HG03378 (cell line): ENCODE data around the gene CEP295NL.
"Not testable (repeated sequence)": the region's sequence is repeated elsewhere in the genome, so short reads cannot be mapped to it uniquely, and the experiment has no call there.

Source experiments
- ATAC-seq: cut with Tn5 transposase; IDR thresholded peaks from one replicate; pipeline ENCODE4 v1.9.1; 2021; ENCODE audit warnings: mild to moderate bottlenecking, moderate library complexity; ENCODE audit not compliant: unreplicated experiment

Gene CEP295NL, protein sequence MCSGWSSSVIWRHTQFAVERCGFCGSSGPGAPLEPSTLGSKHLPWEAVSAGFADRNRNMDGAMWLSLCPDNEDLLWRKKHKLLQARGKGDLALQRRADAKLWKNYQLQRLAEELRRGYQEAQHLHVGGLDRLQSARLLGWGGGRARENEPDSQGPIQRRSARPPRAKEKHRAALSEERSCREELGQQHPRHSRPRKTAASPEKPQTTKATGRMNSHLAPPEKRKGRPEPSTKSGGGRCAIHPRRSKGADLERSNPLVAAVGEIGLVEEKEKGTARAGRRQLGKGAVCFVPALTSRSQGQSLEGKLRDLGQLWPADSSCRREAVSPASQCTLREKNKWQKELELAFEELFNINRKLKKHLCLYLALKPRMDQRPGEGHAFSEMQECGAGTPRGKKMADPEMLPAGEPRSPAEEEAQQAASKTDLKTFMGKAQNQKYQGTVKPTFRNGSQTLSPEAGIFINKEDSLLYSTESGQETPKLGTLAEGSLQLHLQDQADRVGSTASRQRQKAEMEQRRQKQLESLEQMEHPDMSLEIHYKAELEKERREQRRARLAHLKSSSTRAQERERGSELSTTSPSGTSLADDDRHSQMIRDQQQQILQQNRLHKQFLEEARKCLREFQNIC

DNA sequence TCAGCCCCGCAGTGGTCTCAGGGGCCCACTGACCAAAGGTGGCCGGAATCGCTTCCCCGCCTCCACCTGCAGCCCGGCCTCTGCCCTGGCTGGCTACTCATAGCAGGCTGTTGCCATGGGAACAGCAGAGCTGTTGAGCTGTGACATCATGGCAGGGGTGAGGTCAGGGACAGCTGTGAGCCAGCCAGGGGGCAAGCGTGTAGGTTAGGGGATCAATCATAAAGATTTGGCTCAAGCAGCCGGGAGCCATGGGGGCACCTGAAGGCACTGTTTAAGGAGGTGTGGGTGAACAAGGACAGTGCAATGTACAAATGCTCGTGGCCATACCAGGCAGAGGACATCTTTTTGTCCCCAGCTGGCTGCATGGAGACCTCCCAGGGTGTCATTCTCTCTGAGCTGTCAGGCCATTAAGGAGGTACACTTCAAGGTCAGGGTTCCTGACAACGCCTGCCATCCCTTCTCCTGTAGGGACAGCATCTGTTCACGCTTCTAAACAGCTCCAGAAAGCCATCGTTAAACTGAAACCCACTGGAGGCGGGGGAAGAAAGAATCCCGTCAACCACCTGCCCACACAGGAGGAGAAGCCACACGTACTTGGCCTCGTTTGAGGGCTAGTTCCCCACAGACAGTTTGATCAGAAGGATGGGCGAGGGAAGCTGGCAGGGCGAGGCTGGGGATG lies at the start of gene CEP295NL:
TSS of gene CEP295NL (minus strand) at position 101 of the 679 bp plus-strand sequence. CDS start 1,373 bp downstream, outside the sequence.
- no peak for ATAC-seq

DNA sequence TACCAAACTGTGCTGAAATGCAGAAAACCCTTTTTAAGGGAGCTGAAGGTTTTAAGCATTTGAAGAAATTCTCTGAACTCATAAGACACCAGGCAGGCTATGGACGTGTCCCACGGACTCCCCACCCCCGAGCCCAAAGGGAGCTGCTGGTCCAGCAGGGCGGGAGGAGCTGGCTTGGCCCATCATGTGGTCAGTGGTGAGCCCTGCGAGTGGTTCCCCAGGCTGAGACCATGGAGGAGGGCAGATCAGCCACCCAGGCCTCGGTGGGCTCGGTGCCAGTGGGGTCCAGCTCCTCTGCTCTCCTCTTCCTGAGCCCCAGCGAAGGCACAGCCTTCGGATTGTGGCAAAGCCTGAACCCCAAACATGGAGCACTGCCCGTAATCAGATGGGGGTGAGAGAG lies 49.7 kb upstream of the CEP295NL start:
- ATAC-seq, result no peak

DNA sequence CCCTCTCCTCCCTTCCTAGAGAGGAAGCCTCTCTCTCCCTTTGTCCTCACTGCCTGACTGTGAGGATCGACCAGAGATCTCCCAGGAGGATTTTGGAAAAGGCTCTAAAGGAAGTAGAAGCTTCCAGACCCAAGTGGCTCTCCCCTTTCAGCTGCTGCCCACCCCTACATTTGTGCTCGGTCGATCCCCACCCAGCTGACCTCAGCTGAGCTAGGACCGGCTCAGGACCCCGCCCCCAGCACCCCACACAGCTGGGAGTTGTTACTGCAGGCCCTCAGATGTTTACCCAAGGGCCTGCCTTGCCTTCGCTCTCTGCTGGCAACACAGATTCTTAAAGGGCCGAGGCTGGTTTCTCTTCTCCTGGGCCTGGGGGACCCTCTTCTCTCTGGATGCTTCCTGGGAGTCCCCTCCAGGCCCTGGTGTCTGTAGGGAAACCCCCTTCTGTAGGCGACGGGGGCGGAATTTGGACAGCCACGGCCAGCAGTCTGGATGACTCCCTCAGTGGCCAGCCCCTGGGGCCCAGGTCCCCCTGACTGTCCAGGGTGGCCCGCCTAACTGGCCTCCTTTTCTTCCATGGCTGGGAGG lies 49.1 kb upstream of the CEP295NL start:
- ATAC-seq, result no peak

DNA sequence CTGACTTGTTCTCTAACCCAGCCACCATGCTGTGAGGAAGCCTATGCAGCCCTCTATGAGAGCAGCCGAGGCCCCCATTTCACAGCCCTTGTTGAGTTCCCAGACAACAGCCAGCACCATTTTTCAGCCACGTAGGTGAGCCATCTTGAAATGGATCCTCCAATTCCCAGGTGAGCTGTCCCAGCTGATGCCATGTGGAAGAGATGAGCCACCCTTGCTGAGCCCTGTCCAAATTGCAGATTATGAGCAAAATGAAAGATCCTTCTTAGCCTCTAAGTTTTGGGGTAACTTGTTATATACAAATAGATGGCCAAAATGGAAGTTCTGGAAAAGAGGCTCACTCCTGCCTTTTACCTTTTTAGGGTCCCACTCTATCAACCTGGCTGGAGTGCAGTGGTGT lies 47.9 kb upstream of the CEP295NL start:
- no peak for ATAC-seq

DNA sequence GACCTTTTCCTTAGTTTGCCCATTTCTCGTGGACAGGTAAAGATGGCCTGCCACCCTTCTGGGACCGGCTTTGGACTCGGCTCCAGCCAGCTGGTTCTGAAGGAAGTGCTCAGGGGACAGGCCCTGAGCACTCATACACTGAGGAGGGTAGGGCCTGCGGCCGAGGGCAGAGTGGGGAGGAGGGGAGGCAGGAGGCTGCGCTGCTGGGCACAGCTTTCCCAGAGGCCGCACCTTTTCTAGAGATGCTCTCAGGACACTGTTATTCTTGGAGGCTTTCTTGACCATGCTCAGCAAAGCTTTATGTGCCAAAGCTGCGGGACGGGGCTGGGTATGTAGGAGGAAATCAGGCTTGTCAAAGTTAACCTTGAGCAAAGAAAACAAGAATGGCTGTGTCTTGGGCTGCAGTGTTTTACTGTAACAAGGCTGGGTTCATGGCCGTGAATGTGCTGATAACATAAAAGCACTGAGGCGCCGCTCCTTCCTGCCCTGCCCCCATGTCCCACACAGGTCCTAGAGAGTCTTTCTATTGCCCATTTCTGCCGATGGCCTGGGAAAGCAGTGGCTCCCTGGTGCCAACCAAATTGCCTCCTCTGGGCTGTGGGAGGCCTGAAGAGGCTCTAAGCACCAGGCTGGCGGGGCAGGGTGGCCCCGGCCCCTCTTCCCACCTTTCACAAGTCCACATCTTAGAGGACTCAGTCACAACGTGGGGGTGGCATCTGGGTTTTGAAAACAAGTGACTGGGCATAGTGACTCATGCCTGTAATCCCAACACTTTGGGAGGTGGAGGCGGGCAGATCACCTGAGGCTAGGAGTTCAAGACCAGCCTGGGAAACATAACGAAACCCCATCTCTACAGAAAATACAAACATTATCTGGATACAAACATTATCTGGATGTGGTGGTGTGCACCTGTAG lies 44.5 kb upstream of the CEP295NL start:
- ATAC-seq, result no peak

DNA sequence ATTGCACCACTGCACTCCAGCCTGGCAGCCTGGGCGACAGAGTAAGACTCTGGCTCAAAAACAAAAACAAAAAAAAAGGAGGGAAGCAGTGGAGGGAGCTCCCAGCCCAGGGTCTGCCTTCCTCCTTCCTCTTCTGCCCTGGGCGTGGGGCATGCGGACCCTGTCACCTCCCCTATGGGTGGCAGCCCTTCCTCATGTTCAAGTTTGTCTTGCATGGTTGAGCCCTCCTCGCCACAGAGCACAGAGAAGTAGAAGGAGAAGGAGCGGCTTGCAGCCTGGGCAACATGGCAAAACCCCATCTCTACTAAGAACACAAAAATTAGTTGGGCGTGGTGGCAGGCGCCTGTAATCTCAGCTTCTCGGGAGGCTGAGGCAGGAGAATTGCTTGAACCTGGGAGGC lies 43.6 kb upstream of the CEP295NL start:
- ATAC-seq, result no peak

DNA sequence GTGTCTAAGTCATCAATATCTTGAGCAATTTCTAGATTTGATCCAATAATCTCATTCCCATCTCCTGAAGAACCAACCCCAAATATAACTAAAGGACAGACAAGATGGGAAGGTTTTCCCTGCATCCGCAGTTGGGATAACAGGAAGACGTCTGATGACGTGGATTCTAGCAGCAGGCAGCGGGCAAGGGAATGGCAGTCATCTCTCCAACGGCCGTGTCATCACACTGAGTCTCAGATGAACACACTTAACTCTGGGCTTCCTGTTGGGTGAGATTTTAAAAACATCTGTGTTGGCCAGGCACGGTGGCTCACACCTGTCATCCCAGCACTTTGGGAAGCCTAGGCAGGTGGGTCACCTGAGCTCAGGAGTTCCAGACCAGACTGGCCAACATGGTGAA lies 43.1 kb upstream of the CEP295NL start:
- ATAC-seq, result no peak

DNA sequence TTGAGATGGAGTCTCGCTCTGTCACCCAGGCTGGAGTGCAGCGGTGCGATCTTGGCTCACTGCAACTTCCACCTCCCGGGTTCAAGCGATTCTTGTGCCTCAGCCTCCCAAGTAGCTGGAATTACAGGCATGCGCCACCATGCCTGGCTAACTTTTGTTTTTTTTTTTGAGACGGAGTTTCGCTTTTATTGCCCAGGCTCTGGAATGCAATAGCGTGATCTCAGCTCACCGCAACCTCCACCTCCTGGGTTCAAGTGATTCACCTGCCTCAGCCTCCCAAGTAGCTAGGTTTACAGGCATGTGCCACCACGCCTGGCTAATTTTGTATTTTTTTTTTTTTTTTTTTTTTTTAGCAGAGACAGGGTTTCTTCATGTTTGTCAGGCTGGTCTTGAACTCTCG lies 42.5 kb upstream of the CEP295NL start:
- not testable (repeated sequence) for ATAC-seq

DNA sequence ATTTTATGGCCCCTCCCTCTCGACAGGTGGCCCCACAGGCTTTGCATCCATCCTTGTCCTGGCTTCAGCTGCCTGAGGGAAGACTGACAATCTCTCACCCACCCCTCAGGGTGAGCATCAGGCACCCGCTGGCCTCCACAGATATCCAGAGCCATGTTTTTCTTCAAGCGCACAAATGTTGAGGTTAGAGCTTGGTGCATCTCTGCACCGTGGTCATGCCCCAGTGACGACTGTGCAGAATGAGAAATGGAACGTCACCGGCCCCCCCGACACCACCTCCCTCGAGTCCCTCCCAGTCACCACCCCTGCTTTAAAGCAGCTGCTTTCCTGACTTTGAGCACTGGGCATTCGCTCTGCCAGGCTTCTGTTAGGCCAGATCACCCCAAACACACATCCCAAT lies 42.0 kb upstream of the CEP295NL start:
- no peak for ATAC-seq

DNA sequence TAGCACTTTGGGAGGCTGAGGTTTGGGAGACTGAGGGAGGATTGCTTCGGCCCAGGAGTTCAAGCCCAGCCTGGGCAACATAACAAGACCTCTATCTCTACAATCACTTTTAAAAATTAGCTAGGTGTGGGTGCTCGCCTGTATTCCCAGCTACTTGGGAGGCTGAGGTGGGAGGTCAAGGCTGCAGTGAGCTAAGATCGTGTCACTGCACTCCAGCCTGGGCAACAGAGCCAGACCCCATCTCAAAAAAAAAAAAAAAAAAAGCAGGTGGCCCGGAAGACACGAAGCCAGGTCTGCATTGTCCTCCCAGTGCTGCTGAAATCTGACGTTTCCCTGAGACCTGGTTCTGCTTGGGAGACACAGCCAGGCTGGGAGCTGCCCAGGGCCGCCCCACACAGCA lies 41.0 kb upstream of the CEP295NL start:
- no peak for ATAC-seq

DNA sequence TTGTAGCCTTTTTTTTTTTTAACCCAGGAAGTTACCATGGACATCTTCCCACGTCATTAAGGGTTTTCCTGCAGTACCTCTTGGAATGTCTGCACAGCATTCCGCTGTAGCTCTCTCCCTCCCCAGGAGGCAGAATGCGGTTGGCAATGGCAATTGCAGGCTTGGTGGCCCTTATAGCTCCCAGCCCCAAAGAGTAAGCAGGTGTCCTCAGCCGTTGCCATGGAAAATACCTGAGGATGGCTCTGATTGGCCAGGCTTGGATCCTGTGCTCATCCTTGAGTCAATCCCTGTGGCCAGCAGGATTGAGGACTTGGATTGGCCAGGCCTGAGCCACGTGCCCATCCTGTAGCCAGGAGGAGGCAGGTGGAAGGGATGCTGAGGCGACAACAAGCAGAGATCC lies 37.7 kb upstream of the CEP295NL start:
- no peak for ATAC-seq

DNA sequence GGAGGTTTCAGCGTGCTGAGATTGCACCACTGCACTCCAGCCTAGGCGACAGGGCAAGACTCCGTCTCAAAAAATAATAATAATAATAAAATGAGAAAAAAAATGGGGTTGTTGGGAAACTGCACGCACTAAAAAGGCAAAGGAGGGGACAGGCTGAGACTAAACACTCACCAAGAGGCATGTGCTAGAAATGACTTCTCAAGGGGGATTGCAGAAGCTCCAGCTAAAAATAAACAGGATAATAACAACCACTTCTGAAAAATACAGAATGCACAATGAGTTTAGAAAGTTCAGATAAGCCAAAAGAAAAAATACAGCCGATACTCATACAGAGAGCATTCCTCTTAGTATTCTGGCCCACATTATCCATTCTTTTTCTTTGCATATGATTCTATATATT lies 37.3 kb upstream of the CEP295NL start:
- no peak for ATAC-seq

DNA sequence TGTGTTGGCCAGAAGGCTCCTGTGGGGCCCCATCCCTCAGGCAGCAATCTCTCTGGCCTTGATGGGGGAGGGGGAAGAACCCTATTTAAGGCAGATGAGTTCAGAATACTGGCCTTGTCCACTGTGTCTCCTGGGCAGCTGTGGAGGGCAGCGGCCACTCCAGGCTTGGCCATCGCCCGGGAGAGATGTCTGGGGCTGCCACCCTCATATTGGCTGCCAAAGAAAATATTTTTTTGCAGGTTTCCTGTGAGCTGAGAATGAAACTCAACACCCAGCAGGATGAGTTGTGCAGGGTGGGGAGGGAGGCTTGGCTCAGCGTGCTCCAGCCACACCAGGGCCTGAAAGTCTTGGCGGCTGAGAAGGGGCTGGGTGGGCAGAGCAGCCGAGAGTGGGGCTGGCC lies 36.6 kb upstream of the CEP295NL start:
- no peak for ATAC-seq

DNA sequence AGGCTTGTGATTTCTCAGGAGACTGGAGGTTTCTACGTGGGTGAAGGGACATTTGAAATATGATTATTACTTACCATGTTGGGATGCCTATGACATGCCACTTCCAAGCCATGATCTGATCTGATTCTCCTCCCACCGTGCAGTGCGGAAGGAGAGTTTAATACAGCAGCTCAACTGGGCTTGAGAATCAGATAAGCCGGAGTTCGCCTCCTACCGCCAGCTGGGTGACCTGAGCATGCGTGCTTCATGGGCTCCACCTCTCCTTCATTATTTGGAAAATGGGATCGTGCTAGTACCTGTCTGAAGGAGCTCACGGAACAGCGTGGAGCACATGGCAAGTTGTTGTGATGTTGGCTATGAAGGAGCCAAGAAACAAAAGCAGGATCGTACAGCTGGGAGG lies 34.6 kb upstream of the CEP295NL start:
- no peak for ATAC-seq

DNA sequence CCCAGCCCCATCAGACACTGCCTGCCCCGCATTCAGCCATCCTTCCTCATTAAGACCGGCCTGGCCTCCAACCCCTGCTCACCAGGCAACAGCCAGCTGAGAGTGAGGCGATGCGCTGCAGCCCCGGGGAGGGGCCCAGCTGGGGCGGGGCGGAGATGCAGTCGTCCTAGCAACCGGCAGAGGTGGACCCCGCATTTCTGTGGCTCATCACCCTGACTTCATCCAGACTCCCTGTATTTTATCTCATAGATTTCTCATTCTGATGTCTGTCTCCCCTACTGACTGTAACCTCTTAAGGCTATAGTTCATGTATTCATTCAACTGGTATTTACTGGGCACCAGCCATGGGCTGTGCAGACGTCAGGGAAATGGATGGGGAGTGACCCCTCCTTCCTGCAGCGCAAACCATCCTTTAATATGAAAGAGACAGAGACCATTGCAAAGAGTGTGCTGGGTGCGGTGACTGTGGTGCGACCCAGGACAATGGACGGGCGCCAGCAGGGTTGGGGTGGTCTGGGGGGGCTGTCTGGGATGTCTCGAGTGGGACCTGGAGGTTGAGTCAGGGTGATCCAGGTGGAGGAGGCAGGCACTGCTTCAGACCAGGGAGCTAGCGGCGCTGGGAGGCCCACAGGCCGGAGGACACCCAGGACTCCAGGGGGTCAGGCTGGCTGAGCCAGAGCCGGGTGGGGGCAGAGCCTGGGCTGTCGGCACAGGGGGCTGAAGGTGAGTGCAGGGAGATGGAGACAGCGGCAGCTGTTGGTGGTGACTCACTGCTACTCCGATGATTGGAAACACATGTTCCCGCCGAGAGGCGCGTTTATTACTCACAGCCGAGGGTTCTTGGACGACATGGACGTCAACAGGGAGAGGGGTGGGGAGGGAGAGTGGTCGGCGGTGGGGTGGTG lies 32.7 kb upstream of the CEP295NL start:
- ATAC-seq, result no peak

DNA sequence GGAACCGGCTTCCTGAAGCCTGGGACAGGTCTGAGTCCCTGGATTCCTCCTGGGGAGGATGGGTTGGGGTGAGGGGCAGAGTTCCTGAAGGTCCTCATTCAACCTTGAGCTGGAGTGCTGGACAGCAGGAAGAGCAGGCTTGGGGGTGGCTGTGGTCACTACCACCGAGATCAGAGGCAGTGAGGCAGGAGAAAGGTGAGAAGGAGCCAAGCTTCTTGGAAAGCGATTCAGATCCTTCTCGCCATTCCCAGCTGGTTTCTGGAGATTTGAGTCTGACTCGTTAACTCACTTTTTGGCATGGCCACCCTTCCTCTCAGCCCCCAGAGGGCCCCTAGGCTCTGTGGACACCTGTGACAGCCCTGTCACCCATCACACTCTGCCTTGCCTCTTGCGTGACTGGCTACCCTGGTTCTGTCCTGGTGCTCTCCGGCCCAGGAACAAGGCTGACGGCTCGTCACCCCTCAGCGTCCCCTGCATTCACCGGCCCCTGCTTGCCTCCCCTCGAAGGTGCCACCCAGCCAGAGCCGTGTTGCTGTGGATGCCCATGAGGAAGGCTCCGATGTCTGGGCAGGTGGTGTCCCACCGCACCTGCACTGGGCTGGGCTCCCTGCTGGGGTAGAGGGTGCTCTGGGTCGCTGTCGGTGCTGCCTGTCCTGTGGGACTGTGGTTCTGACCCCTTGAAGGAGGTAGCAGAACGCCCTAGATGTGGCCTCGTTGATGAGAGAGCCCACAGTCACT lies 31.8 kb upstream of the CEP295NL start:
- ATAC-seq, result no peak

DNA sequence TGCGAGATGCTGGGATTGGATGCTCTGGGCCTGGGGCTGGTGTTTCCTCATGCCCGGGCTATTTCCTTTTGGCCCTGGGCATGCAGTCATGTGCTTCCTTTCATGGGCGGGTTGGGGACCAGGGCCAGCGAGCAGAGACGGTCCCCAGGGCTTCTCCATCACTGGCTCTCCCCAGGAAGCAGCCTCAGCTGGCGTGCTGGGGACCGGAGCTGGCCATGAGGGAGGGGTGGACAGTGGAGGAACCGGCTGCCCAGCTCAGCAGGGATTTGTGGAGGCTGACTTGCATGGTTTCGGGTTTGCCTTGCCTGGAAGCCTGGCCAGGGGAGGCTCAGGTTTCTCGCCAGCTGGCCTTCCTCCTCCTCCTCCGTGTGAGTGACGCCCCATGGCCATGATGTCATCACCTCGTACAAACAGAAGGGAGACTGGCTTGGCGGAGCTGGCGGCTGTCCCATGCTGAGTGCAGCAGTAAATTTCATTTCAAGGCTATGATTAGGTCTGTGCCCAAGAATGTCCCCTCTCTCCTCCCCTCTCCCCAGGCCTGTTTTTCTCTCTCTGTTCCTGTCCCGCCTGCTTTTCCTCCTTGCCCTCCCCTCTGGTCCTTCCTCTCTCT lies 31.1 kb upstream of the CEP295NL start:
- no peak for ATAC-seq
